Endothelial cell of umbilical vein (primary cell): ENCODE measurements around the gene ABCB9. TPM values are rescaled to one million over a fixed set of nuclear protein-coding genes. Genes with fewer than 3 reads are reported as not detected.

ENCODE experiments used
- BruUV-seq: library from RNA; stranded (reverse); fragments of 400-500 nt; replicated peaks from 2 replicates; lab custom pipeline; 2021; lab: Mats Ljungman, UMichigan
- CTCF ChIA-PET: fragments of 300-600, 350-600 bp; sonication (Branson Sonifier 250); formaldehyde crosslinking; loops from one replicate; lab custom pipeline; 2021; ENCODE audit warnings: antibody characterized with exemption, inconsistent platforms; lab: Charles Lee
- POLR2A ChIA-PET: fragments of 300-600, 350-600 bp; sonication (Branson Sonifier 250); formaldehyde crosslinking; loops from one replicate; lab custom pipeline; 2021; ENCODE audit warnings: antibody characterized with exemption, inconsistent platforms; lab: Charles Lee
- DNase-seq: peaks from one replicate; pipeline ENCODE4 v3.0.0-alpha.2; 2011; ENCODE audit warnings: low read depth, low spot score
- FAIRE-seq: peaks from 2 replicates; lab custom pipeline; 2011; peaks lifted over from hg19 to GRCh38; lab: Jason Lieb, UNC
- H2AFZ ChIP-seq: 2 replicates; pipeline ENCODE4 v1.6.0; 2012; ENCODE audit warnings: low read depth, low read length, control low read depth, inconsistent platforms
- H3K27ac ChIP-seq: 2 replicates; pipeline ENCODE4 v1.5.1; 2011; ENCODE audit warnings: low read depth, mild to moderate bottlenecking, control low read depth, low read length, moderate library complexity; ENCODE audit not compliant: insufficient read depth
- H3K27me3 ChIP-seq, 2 experiments: 2 replicates each; pipeline versions ENCODE4 v1.6.0 to v1.6.1; 2011; ENCODE audit warnings: low read length in 2 of 2, mixed read lengths in 1 of 2; ENCODE audit not compliant: control insufficient read depth in 2 of 2, insufficient read depth in 2 of 2
- H3K36me3 ChIP-seq, 2 experiments: 2 replicates in 1 of 2; 3 replicates in 1 of 2; pipeline ENCODE4 v1.5.1; 2011; ENCODE audit warnings: low read length in 2 of 2, mild to moderate bottlenecking in 1 of 2, moderate library complexity in 1 of 2; ENCODE audit not compliant: control insufficient read depth in 2 of 2, insufficient read depth in 2 of 2; ENCODE audit errors: extremely low read depth in 1 of 2
- H3K4me1 ChIP-seq: 3 replicates; pipeline ENCODE4 v1.5.1; 2011; ENCODE audit warnings: mild to moderate bottlenecking, low read length; ENCODE audit not compliant: control insufficient read depth, insufficient read depth; ENCODE audit errors: extremely low read depth
- H3K4me2 ChIP-seq: 2 replicates; pipeline ENCODE4 v1.6.1; 2011; ENCODE audit warnings: low read length, control low read depth, mixed read lengths; ENCODE audit not compliant: insufficient read depth
- H3K4me3 ChIP-seq, 3 experiments: fragments of 200-600 bp in 1 of 3; sonication (generic), shearing (Covaris generic) in 1 of 3; replicated peaks in 1 of 3; 2 replicates each; pipeline ENCODE4 v1.5.1; 2011 to 2016; ENCODE audit warnings: control low read depth in 3 of 3, low read length in 3 of 3, mild to moderate bottlenecking in 2 of 3, inconsistent platforms in 1 of 3, low read depth in 1 of 3, moderate library complexity in 1 of 3; ENCODE audit not compliant: insufficient read depth in 1 of 3
- H3K79me2 ChIP-seq: 2 replicates; pipeline ENCODE4 v1.6.0; 2012; ENCODE audit warnings: low read length, inconsistent platforms; ENCODE audit not compliant: control insufficient read depth, insufficient read depth
- H3K9ac ChIP-seq: replicated peaks from 2 replicates; pipeline ENCODE3; 2011; ENCODE audit warnings: low read length, control low read depth; ENCODE audit not compliant: insufficient read depth; ENCODE audit errors: extremely low read depth
- H3K9me1 ChIP-seq: replicated peaks from 3 replicates; pipeline ENCODE4 v1.6.0; 2011; ENCODE audit warnings: mild to moderate bottlenecking, low read length; ENCODE audit not compliant: control insufficient read depth, insufficient read depth; ENCODE audit errors: extremely low read depth
- H3K9me3 ChIP-seq: replicated peaks from 2 replicates; pipeline ENCODE4 v1.5.1; 2012; ENCODE audit warnings: low read length, inconsistent platforms; ENCODE audit not compliant: control insufficient read depth, insufficient read depth
- H4K20me1 ChIP-seq: replicated peaks from 2 replicates; pipeline ENCODE3; 2011; ENCODE audit warnings: mild to moderate bottlenecking, low read length; ENCODE audit not compliant: control insufficient read depth, insufficient read depth; ENCODE audit errors: extremely low read depth
- EZH2 ChIP-seq: IDR thresholded peaks from 2 replicates; pipeline ENCODE4 v1.6.1; 2012; ENCODE audit warnings: borderline replicate concordance, low read depth, mild to moderate bottlenecking, moderate library complexity, low read length, inconsistent platforms; ENCODE audit not compliant: severe bottlenecking
- FOS ChIP-seq: IDR thresholded peaks from 2 replicates; pipeline ENCODE4 v1.6.1; 2011; ENCODE audit warnings: mild to moderate bottlenecking, low read length, moderate library complexity, borderline replicate concordance; ENCODE audit not compliant: insufficient read depth
- GATA2 ChIP-seq: IDR thresholded peaks from 2 replicates; pipeline ENCODE4 v1.7.0; 2011; ENCODE audit warnings: low read depth, mild to moderate bottlenecking, moderate library complexity, mixed read lengths, low read length; ENCODE audit not compliant: insufficient read length, insufficient read depth
- JUN ChIP-seq: IDR thresholded peaks from 2 replicates; pipeline ENCODE4 v1.6.1; 2011; ENCODE audit warnings: borderline replicate concordance, low read depth; ENCODE audit not compliant: insufficient read length, insufficient read depth
- MYC ChIP-seq: IDR thresholded peaks from one replicate; pipeline ENCODE4 v1.6.1; 2011; ENCODE audit warnings: mild to moderate bottlenecking, low read depth, low read length
- POLR2A ChIP-seq: IDR thresholded peaks from 2 replicates; pipeline ENCODE4 v1.6.1; 2012; ENCODE audit warnings: low read depth, mild to moderate bottlenecking, control low read depth, low read length
- POLR2AphosphoS5 ChIP-seq: IDR thresholded peaks from 2 replicates; pipeline ENCODE4 v1.6.1; 2012; ENCODE audit warnings: low read depth, mild to moderate bottlenecking, control low read depth, low read length, moderate library complexity; ENCODE audit not compliant: insufficient read depth
- dilution Hi-C: fragments of 300-500 bp; cut with MboI; formaldehyde crosslinking; loops from one replicate; pipeline ENCODE4 v1.15.0; 2019; ENCODE audit warnings: low sequenced_read_pairs; ENCODE audit not compliant: extremely low pct_ligation_motif_present
- intact Hi-C: fragments of 100-400 bp; cut with micrococcal nuclease; formaldehyde crosslinking; loops from one replicate; pipeline ENCODE4 v1.10.0; 2022
- polyA plus RNA-seq, 4 experiments: library from polyadenylated mRNA; depleted of rRNA in 3 of 4; stranded (reverse) in 3 of 4; unstranded in 1 of 4; fragments of >200 nt; gene quantifications; 2 replicates each; pipeline versions ENCODE4 v1.2.1 to v1.2.3, GENCODE V29; 2011 to 2012; ENCODE audit warnings: missing spikeins in 1 of 4
- total RNA-seq: library from RNA; stranded (reverse); gene quantifications from 2 replicates; pipeline ENCODE4 v1.2.3, GENCODE V29; 2021
- TF ChIP-seq, protein P1 (sequence below): IDR thresholded peaks from 2 replicates; pipeline ENCODE4 v1.6.1; 2011; ENCODE audit not compliant: insufficient read depth, insufficient read length
- TF ChIP-seq, protein P2 (sequence below), 2 donors: IDR thresholded peaks; 1 replicate in 1 of 2; 2 replicates in 1 of 2; pipeline ENCODE4 v1.5.1; 2011; ENCODE audit warnings: low read length in 2 of 2, mild to moderate bottlenecking in 2 of 2, moderate library complexity in 2 of 2, control low read depth in 1 of 2, inconsistent platforms in 1 of 2, low read depth in 1 of 2; ENCODE audit not compliant: insufficient read depth in 1 of 2; ENCODE audit errors: extremely low read depth in 1 of 2

ABCB9 gene
- total and polyA plus RNA-seq, 2 donors (not counting 3 experiments of a cell fraction or from before 2014, with no cell fraction given) = 11.7 to 16.9 TPM

DNA sequence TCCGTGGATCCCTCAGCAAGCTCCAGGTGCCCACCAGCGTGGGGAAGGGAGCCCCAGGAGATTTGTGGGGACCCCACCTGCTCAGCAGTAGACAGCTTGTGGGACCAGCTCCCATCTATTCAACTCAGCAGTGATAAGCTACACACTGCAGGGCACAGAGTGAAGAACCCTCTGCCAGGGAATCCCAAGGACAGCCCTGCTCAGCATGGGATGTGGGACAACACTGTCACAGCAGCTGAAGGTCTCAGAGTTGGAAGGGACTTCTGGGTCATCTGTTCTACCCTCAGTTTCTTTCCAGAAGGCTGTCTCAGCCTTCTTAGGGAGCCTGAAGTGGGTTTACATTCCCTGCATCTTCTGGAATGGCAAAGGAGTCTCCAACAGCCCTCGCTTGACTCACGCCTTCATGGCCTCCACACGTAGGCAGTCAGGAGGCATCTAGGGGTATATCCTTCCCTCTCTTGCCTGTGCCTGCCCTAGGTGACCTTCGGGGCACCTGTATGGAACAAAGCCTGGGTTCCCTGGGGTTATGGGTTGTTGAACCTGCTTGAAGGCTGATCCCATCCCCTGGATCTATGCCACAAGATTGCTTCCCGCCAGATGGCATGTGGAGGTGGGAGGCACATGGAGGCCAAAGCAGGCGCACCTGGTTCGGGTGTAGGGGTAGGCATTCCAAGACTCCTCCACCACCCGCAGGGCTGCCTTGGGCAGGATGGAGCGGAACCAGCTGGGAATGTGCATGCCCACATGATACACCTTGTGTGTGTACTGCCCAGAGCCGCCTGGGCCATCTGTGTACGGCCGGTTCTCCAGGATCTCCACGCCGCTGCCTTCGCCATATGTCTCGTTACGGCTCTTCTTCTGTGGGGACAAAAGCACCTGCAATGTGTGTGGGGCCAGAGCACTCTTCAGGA is 47.2 kb upstream of the ABCB9 start:
- intact Hi-C loops = no loop called here
- ChIA-PET CTCF (interaction anchor here (1.4 kb wide), 1 partner anchor 225 kb away, joined by 3 read pairs; no protein-coding TSS in a partner anchor), POLR2A (no interaction called here)
- Histone ChIP-seq H3K9me1 (no peaks in the 10 kb centered on the region), H3K4me1 (no peaks in the 10 kb centered on the region), H3K9ac (no peak overlapping the region), H3K79me2 (no peaks in the 10 kb centered on the region), H3K27ac (no peak overlapping the region), H4K20me1 (no peaks in the 10 kb centered on the region), H3K27me3 (no peaks in the 10 kb centered on the region), H3K4me2 (no peak overlapping the region), H3K4me3 (no peak overlapping the region), H3K9me3 (no peaks in the 10 kb centered on the region), H2AFZ (no peak overlapping the region), H3K36me3 (no peaks in the 10 kb centered on the region)
- dilution Hi-C loops = no loop called here
- BruUV-seq = no TSS peak
- DNase-seq (no peak), FAIRE-seq (no peak)
- TF ChIP-seq POLR2A (no peak), JUN (no peak), FOS (no peak), EZH2 (no peak), GATA2 (no peak), MYC (no peak), POLR2AphosphoS5 (no peak)
- TF ChIP-seq, protein P1, sequence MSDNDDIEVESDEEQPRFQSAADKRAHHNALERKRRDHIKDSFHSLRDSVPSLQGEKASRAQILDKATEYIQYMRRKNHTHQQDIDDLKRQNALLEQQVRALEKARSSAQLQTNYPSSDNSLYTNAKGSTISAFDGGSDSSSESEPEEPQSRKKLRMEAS = no peak
- TF ChIP-seq, protein P2, sequence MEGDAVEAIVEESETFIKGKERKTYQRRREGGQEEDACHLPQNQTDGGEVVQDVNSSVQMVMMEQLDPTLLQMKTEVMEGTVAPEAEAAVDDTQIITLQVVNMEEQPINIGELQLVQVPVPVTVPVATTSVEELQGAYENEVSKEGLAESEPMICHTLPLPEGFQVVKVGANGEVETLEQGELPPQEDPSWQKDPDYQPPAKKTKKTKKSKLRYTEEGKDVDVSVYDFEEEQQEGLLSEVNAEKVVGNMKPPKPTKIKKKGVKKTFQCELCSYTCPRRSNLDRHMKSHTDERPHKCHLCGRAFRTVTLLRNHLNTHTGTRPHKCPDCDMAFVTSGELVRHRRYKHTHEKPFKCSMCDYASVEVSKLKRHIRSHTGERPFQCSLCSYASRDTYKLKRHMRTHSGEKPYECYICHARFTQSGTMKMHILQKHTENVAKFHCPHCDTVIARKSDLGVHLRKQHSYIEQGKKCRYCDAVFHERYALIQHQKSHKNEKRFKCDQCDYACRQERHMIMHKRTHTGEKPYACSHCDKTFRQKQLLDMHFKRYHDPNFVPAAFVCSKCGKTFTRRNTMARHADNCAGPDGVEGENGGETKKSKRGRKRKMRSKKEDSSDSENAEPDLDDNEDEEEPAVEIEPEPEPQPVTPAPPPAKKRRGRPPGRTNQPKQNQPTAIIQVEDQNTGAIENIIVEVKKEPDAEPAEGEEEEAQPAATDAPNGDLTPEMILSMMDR (IDR thresholded peaks at IDR 0.05; ENCODE audit: extremely low read depth in 1 of 2, insufficient read depth in 1 of 2, low read depth in 1 of 2, low read length in 2 of 2) = no peak
